Loucy (cell line): ENCODE data around the gene AATK.

Source experiments
- EZH2phosphoT487 ChIP-seq: fragments of 200-600 bp; IDR thresholded peaks from 2 replicates; pipeline ENCODE4 v1.6.1; 2018; ENCODE audit warnings: antibody characterized with exemption, mild to moderate bottlenecking, moderate library complexity, borderline replicate concordance
- TF ChIP-seq, protein P1 (sequence below): fragments of 200-600 bp; sonication (generic); conservative IDR thresholded peaks from 2 replicates; pipeline ENCODE4 v1.5.1; 2014; ENCODE audit warnings: mild to moderate bottlenecking, antibody characterized with exemption, low read length

- TF ChIP-seq EZH2phosphoT487, result no peak
- TF ChIP-seq, protein P1, sequence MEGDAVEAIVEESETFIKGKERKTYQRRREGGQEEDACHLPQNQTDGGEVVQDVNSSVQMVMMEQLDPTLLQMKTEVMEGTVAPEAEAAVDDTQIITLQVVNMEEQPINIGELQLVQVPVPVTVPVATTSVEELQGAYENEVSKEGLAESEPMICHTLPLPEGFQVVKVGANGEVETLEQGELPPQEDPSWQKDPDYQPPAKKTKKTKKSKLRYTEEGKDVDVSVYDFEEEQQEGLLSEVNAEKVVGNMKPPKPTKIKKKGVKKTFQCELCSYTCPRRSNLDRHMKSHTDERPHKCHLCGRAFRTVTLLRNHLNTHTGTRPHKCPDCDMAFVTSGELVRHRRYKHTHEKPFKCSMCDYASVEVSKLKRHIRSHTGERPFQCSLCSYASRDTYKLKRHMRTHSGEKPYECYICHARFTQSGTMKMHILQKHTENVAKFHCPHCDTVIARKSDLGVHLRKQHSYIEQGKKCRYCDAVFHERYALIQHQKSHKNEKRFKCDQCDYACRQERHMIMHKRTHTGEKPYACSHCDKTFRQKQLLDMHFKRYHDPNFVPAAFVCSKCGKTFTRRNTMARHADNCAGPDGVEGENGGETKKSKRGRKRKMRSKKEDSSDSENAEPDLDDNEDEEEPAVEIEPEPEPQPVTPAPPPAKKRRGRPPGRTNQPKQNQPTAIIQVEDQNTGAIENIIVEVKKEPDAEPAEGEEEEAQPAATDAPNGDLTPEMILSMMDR, result no peak
Measured at GRCh38 chr17:81118308-81119221, 47.5 kb downstream of the AATK start.
